SU-DHL-6 (cell line): Measurements from ENCODE around the gene NPAS3.

Experiments used
- H2AFZ ChIP-seq: fragments of 200-600 bp; sonication (generic); 2 replicates; pipeline ENCODE4 v1.6.1; 2014; ENCODE audit warnings: low read depth, mild to moderate bottlenecking, moderate library complexity, mixed read lengths, antibody characterized with exemption, low read length; ENCODE audit not compliant: severe bottlenecking
- H3F3A ChIP-seq: fragments of 200-600 bp; shearing (Covaris generic); 2 replicates; pipeline ENCODE4 v1.6.0; 2016; ENCODE audit warnings: antibody characterized with exemption, mild to moderate bottlenecking; ENCODE audit not compliant: insufficient read depth
- H3K27ac ChIP-seq: fragments of 200-600 bp; sonication (generic); 2 replicates; pipeline ENCODE4 v1.5.1; 2016; ENCODE audit warnings: low read depth, mild to moderate bottlenecking, low read length, moderate library complexity, mixed read lengths
- H3K27me3 ChIP-seq: fragments of 200-600 bp; sonication (generic), shearing (Covaris generic); 2 replicates; pipeline ENCODE4 v1.6.0; 2014; ENCODE audit warnings: mild to moderate bottlenecking, low read length
- H3K36me3 ChIP-seq: fragments of 200-600 bp; sonication (generic); 2 replicates; pipeline ENCODE4 v1.6.1; 2014; ENCODE audit warnings: mild to moderate bottlenecking, low read length, mixed read lengths
- H3K4me2 ChIP-seq: fragments of 300-600, 200-600 bp; shearing (Covaris generic), sonication (generic); 2 replicates; pipeline ENCODE4 v1.6.0; 2014; ENCODE audit warnings: low read length, low read depth, mild to moderate bottlenecking; ENCODE audit not compliant: poor library complexity, severe bottlenecking
- H3K4me3 ChIP-seq: fragments of 200-600 bp; sonication (generic); 2 replicates; pipeline ENCODE4 v1.5.1; 2014; ENCODE audit warnings: antibody characterized with exemption, low read length, mild to moderate bottlenecking, mixed read lengths; ENCODE audit not compliant: insufficient read depth, poor library complexity, severe bottlenecking
- H3K79me2 ChIP-seq: fragments of 200-600 bp; sonication (generic); 2 replicates; pipeline ENCODE4 v1.6.1; 2014; ENCODE audit warnings: mild to moderate bottlenecking, low read length, moderate library complexity; ENCODE audit not compliant: insufficient read depth
- H3K9ac ChIP-seq: fragments of 200-600 bp; sonication (generic); 2 replicates; pipeline ENCODE4 v1.7.0; 2014; ENCODE audit warnings: mild to moderate bottlenecking, low read length
- H3K9me2 ChIP-seq: fragments of 200-600 bp; sonication (generic); replicated peaks from 2 replicates; pipeline ENCODE4 v1.6.1; 2014; ENCODE audit warnings: low read length; ENCODE audit not compliant: insufficient read depth
- H3K9me3 ChIP-seq: fragments of 200-600 bp; sonication (generic); 2 replicates; pipeline ENCODE4 v1.6.1; 2014; ENCODE audit warnings: low read length, mixed read lengths; ENCODE audit not compliant: insufficient read depth
- H4K20me1 ChIP-seq: fragments of 200-600 bp; sonication (generic); 2 replicates; pipeline ENCODE4 v1.6.1; 2014; ENCODE audit warnings: low read depth, mild to moderate bottlenecking, antibody characterized with exemption, low read length, moderate library complexity, mixed read lengths
- CTCF ChIP-seq: fragments of 200-600 bp; sonication (generic); IDR thresholded peaks from one replicate; pipeline ENCODE4 v1.5.1; 2017; ENCODE audit warnings: antibody characterized with exemption, mild to moderate bottlenecking, low read length, moderate library complexity; ENCODE audit not compliant: insufficient read depth, poor library complexity, severe bottlenecking
- EZH2phosphoT487 ChIP-seq: fragments of 200-600 bp; sonication (generic), shearing (Covaris generic); conservative IDR thresholded peaks from 2 replicates; pipeline ENCODE4 v1.6.1; 2018; ENCODE audit warnings: mild to moderate bottlenecking, antibody characterized with exemption, low read length, moderate library complexity, mixed read lengths

The NPAS3 gene

DNA sequence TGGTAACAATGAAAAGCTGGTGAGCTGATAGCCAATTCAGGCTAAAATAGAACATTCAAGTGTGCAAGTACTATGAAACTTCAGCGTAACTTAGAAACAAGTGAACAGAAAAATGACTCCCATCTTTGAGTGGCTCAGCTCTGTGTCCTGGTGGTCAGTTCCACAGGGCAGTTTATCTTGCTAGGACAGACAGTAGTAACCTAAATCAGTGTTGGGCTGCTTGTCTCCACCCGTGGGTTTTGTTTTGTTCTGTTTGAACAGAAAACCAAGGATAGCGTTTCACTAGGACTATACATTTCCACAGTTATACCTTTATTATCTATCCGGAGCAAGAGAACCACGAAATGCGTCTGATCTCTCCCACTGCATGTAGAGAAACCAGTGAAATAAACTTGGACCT, 544.4 kb downstream of the NPAS3 start:
- Histone ChIP-seq H3K9me2 (no peaks in the 10 kb centered on the region), H3K79me2 (no peaks in the 10 kb centered on the region), H3K4me2 (no peak overlapping the region), H2AFZ (no peak overlapping the region), H3K9ac (no peak overlapping the region), H3F3A (no peaks in the 10 kb centered on the region), H3K36me3 (no peaks in the 10 kb centered on the region), H3K9me3 (no peaks in the 10 kb centered on the region), H3K4me3 (no peak overlapping the region), H3K27ac (no peak overlapping the region), H3K27me3 (no peaks in the 10 kb centered on the region), H4K20me1 (no peaks in the 10 kb centered on the region)
- TF ChIP-seq CTCF: no peak
- TF ChIP-seq EZH2phosphoT487: no peak

DNA sequence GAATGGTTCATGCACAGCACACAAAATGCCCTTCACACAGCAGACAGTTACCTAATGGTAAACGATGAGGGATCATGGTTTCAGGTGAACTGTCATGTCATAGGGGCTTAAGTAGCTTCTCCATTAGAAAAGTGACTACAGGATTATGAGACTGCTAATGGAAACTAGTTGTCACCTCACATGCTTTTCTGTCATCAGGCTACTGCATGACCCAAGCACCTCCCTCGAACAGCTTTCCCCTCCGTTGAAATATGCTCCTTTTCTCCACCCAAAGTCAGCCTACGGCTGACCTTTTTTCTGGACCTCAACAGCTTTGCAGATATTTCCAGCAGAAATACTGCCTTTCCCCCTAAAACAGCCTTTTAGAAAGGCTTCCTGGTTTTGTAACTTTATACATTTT, 544.9 kb downstream of the NPAS3 start:
- Histone ChIP-seq H4K20me1 (no peaks in the 10 kb centered on the region), H3K4me3 (no peak overlapping the region), H3K36me3 (no peaks in the 10 kb centered on the region), H3K27me3 (no peaks in the 10 kb centered on the region), H3K27ac (no peak overlapping the region), H3K79me2 (no peaks in the 10 kb centered on the region), H3F3A (no peaks in the 10 kb centered on the region), H3K4me2 (no peak overlapping the region), H3K9me3 (no peaks in the 10 kb centered on the region), H3K9me2 (no peaks in the 10 kb centered on the region), H3K9ac (no peak overlapping the region), H2AFZ (no peak overlapping the region)
- TF ChIP-seq CTCF (no peak), EZH2phosphoT487 (no peak)

- TF ChIP-seq CTCF: no peak
- TF ChIP-seq EZH2phosphoT487: no peak
- H3K9ac ChIP-seq: no peak overlapping the region
- H3K27ac ChIP-seq: no peak overlapping the region
These were observed 545.6 kb downstream of the NPAS3 start for GRCh38 chr14:33484264-33484663.

More at GRCh38 chr14:33484264-33484663, 545.6 kb downstream of the NPAS3 start:
- no peaks in the 10 kb centered on the region for H3K9me3 ChIP-seq
- no peaks in the 10 kb centered on the region for H3F3A ChIP-seq
- no peaks in the 10 kb centered on the region for H3K9me2 ChIP-seq
- no peak overlapping the region for H2AFZ ChIP-seq
- H3K79me2 ChIP-seq: no peaks in the 10 kb centered on the region
- H3K36me3 ChIP-seq: no peaks in the 10 kb centered on the region
- H3K27me3 ChIP-seq: no peaks in the 10 kb centered on the region
- no peaks in the 10 kb centered on the region for H4K20me1 ChIP-seq
- H3K4me3 ChIP-seq: no peak overlapping the region
- H3K4me2 ChIP-seq: no peak overlapping the region
